HG03039 (cell line): Measurements from ENCODE around the gene HOXA9.

ENCODE experiments used
- ATAC-seq: cut with Tn5 transposase; IDR thresholded peaks from one replicate; pipeline ENCODE4 v1.9.1; 2021; ENCODE audit warnings: mild to moderate bottlenecking, moderate library complexity; ENCODE audit not compliant: unreplicated experiment

The HOXA9 gene

GRCh38 chr7:27165089-27165995, at the start of gene HOXA9:
HOXA9 (minus strand) TSS chr7:27165537; CDS start chr7:27165457, 80 bp downstream.
- no peak for ATAC-seq

GRCh38 chr7:27214239-27214950, 49.1 kb upstream of the HOXA9 start:
- ATAC-seq, result no peak

GRCh38 chr7:27213433-27214238, 48.3 kb upstream of the HOXA9 start:
- ATAC-seq, result no peak

GRCh38 chr7:27212497-27213432, 47.4 kb upstream of the HOXA9 start:
- ATAC-seq, result no peak

- no peak for ATAC-seq
Measured at GRCh38 chr7:27211764-27212204, 46.4 kb upstream of the HOXA9 start.

GRCh38 chr7:27211084-27211446, 45.7 kb upstream of the HOXA9 start:
- no peak for ATAC-seq

- no peak for ATAC-seq
Measured at GRCh38 chr7:27210441-27211083, 45.2 kb upstream of the HOXA9 start.

- ATAC-seq, result no peak
Measured at GRCh38 chr7:27209933-27210440, 44.6 kb upstream of the HOXA9 start.

- no peak for ATAC-seq
Measured at GRCh38 chr7:27208998-27209397, 43.7 kb upstream of the HOXA9 start.

GRCh38 chr7:27207348-27207985, 42.1 kb upstream of the HOXA9 start:
- ATAC-seq, result no peak

- no peak for ATAC-seq
Measured at GRCh38 chr7:27205325-27206280, 40.3 kb upstream of the HOXA9 start.

GRCh38 chr7:27204851-27205322, 39.5 kb upstream of the HOXA9 start:
- ATAC-seq, result no peak

GRCh38 chr7:27203964-27204594, 38.7 kb upstream of the HOXA9 start:
- no peak for ATAC-seq

- ATAC-seq, result no peak
Measured at GRCh38 chr7:27203365-27203953, 38.1 kb upstream of the HOXA9 start.

GRCh38 chr7:27202862-27203134, 37.5 kb upstream of the HOXA9 start:
- ATAC-seq, result no peak

GRCh38 chr7:27202018-27202861, 36.9 kb upstream of the HOXA9 start:
- ATAC-seq, result no peak
